Mucosa of gallbladder (tissue), 1 donor: ENCODE data around the gene CD53. TPM values are rescaled to one million over a fixed set of nuclear protein-coding genes. Genes with fewer than 3 reads are reported as not detected.

ENCODE experiments used
- DNase-seq: peaks from one replicate; pipeline ENCODE4 v3.0.0-alpha.2; 2020; ENCODE audit warnings: low spot score
- total RNA-seq: library from RNA; stranded (reverse); gene quantifications from one replicate; pipeline ENCODE4 v1.2.1, GENCODE V29; 2021
- donor health status: DM: no; HTN: no; CAD: no.

Gene CD53
- total RNA-seq, 1 donor from 2014 or later = 39.4 TPM

DNA sequence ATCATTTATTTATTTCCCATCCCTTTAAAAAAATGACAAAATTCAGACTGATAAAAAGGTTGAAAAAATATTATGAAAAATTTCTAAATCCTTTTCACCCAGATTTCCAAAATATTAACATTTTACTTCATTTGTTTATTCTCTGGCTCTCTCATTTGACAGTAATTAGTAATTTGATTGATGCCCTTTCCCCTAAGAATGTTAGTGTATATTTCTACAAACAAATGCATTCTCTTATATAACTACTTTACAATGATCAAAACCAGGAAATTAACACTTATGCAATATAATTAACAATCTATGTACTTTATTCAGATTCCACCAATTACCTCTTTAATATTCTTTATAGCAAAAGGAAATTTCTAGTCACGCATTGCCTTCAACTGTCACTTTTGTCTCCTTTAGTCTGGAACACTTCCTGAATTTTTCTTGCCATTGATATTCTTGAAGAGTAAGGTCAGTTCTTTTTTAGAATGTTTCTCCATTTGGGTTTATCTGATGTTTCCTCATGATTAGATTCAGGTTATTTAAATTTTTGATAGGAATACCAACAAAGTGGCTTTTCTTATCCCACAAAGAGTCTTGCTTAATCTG, 3.9 kb downstream of the CD53 start:
- DNase-seq = no peak

DNA sequence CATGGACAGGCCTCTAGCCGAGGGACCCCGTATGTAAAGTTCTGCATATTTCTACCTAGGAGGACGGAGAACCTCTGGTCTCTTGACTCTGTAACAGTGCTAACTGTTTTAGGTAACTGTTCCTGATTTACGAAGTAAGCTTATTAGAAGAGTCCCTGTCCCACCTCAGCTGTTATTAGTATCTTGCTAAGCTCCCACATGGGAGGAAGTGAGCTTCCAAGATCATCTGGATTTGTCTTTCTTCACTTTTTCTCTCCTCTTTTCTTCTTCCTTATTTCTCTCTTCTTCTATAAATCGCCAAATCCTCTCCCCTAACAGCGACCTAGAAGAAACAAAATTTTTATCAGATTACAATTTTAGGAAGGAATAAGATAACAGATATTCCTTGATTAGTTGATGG, 4.4 kb downstream of the CD53 start:
- no peak for DNase-seq

DNA sequence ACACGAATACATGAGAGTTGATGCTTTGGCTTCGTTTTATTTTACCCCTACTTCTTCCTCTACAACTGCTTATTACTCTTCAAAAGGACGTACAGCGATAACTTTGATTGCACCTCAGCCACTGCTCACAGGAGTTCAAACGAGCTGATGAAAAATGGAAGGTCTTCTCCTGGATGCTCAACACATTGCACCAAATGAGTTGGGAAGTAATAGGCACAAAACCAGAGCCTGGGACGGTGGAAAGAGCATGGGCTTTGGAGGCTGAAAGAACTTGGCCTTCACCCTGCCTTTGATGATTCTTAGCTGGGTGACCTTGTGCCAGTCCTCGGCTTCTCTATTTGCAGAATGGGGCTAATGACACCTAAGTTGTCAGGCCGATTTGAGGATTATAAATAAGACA, 4.8 kb downstream of the CD53 start:
- no peak for DNase-seq

DNA sequence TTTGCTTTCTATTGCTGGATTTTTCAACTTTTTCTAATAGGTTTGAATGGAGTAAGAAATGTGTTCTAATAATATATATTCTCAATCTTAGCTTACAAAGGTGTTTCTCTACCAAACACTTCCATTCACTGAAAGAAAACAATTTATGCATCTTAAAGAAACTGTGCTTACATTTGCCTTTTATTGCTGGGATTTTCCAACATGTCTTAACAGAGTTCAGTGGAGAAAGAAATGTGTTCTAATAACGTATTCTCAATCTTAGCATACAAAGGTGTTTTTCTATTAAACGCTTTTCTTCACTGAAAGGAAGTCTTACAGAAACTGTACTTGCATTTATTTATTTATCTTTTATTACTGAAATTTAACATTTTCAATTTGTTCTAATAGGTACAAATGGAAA, 5.6 kb downstream of the CD53 start:
- no peak for DNase-seq

DNA sequence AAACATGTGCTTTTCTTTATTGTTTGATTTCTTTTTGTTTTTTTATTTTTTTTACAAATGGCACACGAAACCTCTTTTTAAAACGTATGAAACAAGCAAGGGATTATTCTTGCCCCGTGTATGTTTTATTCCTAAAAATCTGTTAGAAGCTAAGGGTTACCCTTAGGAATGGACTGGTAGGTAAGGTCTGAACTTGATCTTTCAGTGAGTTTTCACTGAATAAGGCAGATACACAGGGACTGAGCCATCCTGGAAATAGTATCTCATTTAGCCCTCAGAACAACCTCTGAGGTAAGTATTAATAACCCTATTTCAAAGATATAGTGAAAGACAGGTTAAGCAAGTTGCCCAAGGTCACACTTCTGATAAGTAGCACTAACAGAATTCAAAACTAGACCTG, 6.0 kb downstream of the CD53 start:
- no peak for DNase-seq

DNA sequence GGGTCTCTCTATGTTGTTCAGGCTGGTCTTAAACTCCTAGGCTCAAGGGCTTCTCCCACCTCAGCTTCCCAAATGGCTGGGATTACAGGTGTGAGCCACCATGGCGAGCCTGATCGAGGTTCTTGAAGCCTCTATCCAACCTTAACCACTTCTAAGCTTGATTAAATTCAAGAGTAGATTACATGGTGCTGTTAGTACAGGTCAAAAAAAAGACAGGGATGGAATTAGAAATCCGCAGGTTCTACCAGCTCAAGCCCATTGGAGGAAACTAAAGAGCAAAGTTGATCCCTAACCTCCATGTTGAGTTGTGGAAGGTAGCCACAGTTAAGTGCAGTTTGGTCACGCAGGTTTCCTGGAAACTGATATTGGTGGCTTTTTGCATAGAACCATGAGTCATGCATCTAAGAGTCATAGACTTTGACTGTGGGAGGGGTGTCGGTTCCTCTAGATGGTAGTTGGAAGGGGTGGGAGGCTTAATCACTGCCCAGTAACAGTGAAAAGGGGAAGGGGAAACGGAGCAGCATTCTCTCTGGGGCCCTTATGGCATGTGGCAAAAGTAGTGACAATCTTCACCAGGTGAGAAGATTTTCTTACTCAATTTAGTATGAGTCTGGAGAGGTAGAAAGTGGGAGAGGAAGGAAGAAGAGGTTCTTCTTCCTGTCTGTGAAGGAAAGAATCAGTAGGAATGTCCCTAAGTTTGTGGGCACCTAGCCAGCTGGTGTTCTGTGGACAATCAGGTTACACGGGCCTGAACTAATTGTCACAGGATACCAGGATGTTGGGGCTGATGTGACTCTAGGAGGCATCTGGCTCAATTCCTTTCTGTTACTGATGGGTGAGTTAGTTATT, 7.0 kb downstream of the CD53 start:
- no peak for DNase-seq

DNA sequence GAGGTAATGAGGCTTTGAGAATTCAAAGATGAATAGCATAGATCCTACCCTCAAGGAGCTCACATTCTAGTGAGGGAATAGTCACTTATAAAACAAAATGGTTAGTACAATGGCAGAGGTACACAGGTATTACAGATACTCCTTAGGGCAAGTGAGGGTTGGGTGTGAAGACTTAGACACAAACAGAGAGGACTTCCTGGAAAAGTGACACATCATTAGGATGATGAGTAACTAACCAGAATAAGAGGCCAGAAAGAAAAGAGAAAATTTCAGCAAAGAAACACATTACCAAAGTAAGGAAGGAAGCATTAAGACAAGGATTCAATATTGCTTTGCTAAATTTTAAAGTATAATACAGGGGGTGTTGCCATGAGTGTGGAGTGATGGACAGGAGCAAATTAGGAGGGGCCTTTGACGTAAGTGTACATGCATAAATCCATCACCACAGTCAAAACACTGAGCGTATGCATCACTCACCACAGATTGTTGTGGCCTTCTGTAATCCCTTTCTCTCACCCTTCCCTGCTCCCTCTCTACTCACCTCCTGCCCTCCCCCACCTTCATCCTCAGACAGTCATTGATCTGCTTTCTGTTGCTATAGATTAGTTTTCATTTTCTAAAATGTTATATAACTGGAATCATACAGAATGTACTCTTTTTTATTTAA, 7.9 kb downstream of the CD53 start:
- DNase-seq = no peak

DNA sequence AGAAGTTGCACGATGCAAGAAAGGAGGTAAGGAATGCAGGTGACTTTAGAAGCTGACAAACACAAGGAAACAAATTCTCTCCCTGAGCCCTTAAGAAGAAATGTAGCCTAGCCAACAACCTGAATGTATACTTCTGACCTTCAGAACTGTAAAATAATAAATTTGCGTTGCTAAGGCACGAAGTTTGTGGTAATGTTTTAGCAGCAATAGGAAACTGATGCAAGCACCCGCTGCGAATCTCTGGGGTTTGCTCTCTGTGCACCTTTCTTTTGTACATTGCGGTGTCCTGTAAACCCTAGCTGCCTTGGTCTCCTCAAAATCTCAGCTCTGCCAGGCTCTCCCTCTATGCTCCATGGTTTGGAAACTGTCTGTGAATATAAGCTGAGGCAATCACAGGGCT, 15.1 kb downstream of the CD53 start:
- DNase-seq = no peak

DNA sequence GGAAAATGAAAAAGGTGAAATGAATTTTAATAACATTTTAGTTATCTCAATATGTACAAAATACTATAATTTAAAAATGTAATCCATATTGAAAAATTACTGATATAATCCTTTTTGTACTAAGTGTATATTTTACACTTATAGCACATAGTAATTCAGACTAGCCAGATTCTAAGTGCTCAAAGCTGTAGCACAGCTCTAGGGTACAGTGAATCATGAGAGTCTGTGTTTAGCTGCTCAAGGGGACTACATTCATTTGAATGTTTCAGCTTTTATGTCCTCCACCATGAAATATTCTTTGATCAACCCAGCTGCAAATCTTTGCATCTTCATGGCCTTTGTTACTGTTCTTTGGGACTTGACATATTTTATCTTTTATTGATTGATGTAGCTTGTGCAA, 15.7 kb downstream of the CD53 start:
- no peak for DNase-seq

DNA sequence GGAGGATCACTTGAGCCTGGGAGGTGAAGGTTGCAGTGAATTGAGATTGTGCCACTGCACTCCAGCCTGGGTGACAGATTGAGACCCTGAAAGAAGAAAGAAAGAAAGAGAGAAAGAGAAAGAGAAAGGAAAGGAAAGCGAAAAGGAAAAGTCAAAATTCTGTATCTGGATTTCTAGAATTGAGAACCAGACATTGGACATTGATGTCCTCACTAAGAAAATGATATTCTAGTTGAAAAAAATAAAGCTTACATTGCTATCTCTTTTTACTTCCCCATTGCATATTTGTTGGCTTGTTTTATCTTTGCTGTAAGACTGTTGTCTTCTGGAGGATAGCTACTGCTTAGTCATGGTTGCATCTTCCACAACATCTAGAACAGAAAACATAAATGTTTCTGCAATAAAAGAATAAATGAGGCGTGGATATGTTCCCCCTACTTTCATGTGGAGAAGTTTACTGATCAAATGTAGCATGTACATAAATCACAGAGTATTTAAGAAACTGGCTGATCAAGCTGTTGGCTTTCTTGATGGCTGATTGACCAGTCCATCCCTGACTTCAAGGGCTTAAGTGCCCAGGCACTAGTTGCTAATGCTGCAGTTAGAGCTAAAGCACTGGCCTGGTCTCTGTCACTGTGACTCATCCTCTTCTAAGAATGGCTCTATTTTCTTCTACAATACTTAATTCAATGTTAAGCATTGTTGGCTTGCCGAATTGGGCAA, 17.7 kb downstream of the CD53 start:
- no peak for DNase-seq

DNA sequence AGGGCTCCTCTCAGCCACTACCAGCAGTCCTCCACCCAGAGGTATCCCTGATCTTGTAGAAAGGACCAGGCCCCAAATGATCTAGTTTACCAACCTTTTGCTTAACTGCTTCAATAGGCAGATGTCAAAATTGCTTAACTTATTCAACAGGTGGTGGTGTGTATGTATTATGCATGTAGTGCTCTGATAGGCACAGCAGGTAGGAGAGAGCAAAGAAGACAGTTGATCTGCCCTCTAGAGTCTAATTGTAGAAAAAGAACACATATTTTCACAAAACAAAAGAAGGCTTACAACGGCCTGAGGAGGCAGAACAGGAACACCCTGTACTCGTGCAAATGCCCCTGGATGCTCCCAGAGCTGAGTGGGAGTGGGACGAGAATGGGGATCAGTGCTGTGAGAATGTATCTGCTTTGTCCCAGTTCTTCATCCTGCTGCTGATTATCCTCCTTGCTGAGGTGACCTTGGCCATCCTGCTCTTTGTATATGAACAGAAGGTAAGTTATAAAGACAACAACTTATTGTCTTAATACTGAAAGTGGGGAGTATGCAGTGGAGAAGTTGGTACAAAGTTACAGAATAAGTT, 21.1 kb downstream of the CD53 start:
- no peak for DNase-seq

DNA sequence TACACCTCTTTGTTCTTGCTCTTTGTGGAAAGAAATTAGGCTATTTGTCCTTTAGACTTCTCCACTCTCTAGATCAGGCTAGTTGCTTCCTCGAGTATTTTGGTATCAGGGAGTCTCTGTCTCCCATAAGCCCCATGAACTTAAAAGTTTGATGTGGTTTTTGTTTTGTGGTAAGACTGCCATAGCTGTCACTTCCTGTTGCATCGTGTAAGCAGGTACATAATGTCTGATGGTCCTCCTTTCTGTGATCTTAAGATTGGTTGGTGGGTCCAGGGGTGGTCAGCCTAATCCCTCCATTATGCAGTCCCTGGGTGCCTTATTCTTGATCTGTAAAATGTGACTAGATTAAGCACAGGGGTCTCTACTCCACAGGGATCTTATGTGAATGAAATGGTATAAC, 23.1 kb downstream of the CD53 start:
- DNase-seq = no peak

DNA sequence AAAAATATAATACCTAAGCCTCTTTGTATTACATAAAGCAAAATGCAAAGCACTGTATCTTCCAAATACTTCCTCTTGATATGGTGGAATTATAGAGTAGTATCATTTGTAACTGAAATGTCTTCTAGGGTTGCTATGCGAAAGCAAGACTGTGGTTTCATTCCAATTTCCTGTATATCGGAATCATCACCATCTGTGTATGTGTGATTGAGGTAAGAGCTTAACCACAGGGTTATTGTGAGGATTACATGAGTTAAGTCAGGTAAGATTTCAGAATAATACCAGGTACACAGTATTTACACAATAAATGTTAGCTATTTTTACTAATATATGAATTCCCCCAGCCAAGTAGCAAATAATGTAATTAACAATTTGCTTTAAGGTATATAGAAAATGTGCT, 24.7 kb downstream of the CD53 start:
- no peak for DNase-seq

DNA sequence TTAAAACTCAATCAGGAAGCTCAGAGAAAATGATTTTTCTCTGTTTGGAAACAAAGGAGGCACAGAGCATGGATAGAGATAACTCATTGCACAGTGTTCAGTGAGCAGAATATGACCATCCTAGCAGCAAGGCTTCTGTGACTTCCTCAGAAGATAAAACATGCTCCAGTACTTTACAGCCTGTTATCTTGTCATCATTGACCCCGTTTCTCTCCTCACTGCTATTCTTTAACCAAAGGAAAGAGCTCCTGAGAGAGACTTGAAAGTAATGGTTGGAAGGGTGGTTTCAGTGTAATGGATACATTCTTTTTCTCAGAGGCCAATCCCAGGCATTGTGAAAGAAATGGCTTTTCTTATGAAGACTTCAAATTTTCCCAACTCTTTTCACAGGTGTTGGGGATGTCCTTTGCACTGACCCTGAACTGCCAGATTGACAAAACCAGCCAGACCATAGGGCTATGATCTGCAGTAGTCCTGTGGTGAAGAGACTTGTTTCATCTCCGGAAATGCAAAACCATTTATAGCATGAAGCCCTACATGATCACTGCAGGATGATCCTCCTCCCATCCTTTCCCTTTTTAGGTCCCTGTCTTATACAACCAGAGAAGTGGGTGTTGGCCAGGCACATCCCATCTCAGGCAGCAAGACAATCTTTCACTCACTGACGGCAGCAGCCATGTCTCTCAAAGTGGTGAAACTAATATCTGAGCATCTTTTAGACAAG, 25.9 kb downstream of the CD53 start:
- no peak for DNase-seq

DNA sequence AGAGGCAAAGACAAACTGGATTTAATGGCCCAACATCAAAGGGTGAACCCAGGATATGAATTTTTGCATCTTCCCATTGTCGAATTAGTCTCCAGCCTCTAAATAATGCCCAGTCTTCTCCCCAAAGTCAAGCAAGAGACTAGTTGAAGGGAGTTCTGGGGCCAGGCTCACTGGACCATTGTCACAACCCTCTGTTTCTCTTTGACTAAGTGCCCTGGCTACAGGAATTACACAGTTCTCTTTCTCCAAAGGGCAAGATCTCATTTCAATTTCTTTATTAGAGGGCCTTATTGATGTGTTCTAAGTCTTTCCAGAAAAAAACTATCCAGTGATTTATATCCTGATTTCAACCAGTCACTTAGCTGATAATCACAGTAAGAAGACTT, 26.5 kb downstream of the CD53 start:
- no peak for DNase-seq

DNA sequence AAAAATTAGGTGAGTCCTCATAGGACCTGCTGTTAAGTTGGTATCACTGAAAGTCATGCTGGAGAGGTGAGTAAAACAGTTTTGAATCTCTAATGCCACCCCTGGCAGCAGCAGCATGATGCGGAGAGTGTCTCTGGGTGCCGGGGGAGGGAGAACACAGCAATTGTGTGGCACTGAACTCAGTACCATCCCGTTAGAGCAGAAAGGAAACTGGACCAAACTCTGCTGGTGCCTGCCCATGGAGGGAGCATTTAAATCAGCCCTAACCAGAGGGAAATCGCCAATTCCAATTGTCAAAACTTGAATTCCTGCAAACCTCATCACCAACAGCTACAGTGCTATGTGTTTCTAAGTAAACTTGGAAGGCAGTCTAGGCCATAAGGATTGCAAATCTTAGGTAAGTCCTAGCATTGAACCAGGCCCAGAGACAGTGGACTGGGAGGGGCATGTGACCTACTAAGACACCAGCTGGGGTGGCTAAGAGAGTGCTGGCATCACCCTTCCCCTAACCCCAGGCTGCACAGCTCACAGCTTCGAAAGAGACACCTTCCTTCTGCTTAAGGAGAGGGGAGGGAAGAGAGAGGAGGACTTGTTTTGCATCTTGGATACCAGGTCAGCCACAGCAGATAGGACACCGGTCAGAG, 30.0 kb downstream of the CD53 start:
- no peak for DNase-seq

DNA sequence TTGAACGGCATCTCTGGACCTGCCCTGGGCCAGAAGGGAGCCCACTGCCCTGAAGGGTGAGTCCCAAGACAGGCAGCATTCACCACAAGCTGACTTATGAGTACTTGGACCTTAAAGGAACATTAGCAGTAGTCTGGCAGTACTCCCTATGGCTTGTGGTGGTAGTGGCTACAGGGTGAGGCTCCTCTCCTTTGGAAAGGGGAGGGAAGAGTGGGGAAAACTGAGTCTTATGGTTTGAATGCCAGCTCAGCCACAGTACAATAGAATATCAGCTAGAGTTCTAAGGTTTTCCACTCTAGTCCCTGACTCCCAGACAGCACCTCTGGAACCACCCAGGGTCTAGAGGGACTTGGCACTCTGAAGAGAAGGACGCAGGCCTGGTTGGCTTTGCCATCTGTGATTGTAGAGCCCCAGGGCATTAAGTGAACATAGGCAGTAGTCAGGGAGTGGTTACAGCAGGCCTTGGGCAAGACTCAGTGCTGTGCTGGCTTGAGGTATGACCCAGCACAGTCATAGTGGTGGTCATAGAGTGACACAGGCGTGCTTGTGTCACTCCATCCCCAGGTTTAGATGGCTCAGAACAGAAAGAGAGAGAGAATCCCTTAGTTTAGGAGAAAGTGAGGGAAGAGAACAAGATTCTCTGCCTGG, 31.0 kb downstream of the CD53 start:
- DNase-seq = no peak

DNA sequence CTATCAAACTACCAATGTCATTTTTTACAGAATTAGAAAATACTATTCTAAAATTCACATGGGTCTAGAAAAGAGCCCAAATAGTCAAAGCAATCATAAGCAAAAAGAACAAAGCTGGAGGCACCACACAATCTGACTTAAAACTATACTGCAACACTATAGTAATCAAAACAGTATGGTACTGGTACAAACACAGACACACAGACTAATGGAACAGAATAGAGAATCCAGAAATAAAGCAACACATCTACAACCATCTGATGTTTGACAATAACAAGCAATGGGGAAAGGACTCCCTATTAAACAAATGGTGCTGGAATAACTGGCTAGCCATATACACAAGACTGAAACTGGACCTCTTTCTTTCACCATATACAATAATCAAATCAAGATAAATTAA, 39.8 kb downstream of the CD53 start:
- DNase-seq = no peak

DNA sequence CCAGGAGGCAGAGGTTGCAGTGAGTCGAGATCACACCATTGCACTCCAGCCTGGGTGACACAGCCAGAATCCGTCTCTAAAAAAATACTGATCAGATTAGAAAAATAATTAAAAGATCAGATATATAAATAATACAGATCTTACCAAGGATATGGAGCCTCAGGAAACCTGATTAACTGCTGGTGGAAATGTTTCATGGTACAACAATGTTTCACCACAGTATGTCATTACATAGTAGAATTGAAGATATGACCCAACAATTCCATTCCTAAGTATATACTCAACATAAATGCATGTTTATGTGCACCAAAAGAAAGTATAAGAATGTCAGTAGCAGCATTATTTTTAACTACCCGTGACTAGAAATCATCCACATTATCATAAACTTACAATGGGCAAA, 41.7 kb downstream of the CD53 start:
- no peak for DNase-seq

DNA sequence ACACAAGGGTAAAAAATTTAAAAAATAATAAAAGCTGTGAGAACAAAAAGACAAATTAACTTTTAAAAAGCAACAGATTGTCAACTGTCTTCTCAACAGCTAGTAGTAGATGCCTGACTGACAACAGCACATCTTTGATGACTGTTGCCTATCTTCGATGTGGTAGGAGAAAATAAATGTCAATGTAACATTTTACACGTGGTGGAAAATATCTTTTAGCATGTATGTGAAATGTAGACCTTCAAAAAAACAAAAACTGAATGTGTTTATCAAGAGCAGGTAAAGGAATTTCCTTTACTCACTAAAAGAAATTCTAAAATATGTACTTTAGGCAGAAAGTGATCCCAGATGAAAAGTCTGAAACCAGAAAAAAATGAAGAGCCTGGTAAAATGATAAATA, 42.9 kb downstream of the CD53 start:
- no peak for DNase-seq
